Stimulated activated CD4-positive, alpha-beta T cell treated with anti-CD3 and anti-CD28 coated beads, Interleukin-4, amount 100 ng/mL, for 48 hours (primary cell): Measurements from ENCODE around the gene TPSAB1.
"Not testable (repeated sequence)": the region's sequence is repeated elsewhere in the genome, so short reads cannot be mapped to it uniquely, and the experiment has no call there.

Experiments used
- DNase-seq, 2 donors: peaks; one replicate each; pipeline ENCODE4 v3.0.0-alpha.2; 2020; ENCODE audit warnings: low read depth in 2 of 2

TPSAB1 gene

DNA sequence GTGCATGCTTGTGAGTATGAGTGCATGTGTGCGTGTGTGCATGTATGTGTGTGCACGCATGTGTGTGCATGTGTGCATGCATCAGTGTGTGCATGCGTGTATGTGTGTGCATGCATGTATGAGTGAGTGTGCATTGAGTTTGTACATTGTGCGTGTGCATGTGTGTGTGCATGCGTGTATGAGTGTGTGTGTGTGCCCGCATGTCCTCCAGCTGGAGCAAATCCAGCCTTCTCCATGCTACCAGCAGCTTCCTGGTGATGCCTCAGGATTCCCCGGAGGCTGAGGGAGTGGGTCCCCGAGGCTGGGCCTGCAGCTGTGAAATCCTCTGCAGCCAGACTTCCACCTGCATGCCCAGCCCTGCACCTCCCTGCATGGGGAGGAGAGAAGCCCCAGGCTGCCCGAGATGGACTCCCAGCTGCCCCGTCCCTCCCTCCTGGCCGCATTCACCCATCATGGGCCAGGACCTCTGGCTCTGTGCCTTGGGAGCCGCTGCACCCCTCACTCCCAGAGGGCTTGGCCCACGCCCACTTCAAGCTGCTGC is 24.7 kb downstream of the TPSAB1 start:
- no peak for DNase-seq

DNA sequence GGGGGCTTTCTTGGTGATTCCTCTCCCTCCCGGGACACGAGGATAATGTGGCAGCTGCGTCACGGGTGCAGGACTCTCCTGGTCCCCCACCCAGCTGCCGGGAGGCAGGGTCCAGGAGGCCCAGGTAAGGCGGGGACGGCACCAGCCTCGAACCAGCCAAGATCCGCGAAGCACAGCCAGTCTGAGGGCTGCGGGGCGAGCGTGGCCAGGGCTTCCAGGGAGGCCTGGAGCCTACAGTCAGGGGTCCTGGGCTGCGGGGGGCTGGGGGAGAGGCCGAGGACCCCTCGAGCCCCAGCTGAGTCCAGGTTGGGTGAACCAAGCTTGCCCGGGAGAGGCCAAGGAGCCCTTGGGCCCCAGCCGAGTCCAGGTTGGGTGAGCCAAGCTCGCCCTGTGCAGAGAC is 25.3 kb downstream of the TPSAB1 start:
- no peak for DNase-seq

DNA sequence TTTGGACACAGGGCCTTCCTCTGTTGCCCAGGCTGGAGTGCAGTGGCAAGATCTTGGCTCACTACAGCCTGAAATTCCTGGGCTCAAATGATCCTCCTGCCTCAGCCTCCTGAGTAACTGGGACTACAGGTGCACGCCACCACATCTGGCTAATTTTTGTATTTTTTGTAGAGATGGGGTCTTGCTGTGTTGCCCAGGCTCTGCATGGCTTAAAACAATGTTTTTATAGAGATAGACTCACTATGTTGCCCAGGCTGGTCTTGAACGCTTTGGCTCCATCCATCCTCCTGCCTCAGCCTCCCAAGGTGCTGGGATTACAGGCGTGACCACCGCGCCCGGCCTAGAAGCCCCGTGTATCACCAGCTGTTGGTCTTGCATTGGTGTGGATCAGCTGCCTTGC is 28.9 kb downstream of the TPSAB1 start:
- DNase-seq: not testable (repeated sequence)

DNA sequence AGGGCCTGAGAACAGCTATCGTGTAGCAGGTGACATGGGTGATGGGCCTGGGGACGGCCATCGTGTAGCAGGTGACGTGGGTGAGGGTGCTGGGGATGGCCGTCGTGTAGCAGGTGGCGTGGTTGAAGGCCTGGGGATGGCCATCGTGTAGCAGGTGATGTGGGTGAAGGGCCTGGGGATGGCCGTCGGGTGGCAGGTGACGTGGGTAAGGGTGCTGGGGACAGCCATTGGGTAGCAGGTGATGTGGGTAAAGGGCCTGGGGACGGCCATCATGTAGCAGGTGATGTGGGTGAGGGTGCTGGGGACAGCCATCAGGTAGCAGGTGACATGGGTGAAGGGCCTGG is 30.8 kb downstream of the TPSAB1 start:
- no peak for DNase-seq

DNA sequence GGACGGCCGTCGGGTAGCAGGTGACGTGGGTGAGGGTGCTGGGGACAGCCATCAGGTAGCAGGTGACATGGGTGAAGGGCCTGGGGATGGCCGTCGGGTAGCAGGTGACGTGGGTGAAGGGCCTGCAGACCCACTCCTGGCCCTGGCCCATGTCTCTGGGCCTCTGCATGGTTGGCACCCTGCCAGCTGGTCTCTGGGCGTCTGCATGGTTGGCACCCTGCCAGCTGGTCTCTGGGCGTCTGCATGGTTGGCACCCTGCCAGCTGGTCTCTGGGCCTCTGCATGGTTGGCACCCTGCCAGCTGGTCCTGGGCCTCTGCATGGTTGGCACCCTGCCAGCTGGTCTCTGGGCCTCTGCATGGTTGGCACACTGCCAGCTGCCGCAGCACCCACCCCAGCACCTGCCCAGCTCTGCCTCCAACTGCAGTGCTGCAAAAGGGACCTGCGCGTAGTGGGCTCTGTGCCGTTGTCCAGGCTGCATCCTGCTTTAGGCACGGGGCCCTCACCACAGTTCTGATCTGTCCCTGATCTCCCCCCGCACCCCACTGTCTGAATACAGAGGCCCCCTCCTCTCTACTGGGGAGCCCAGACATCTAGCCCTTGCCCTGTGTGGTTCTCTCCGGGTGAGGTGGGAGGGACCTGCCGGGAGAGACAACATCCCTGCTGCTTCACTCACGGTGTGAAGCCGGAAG is 31.4 kb downstream of the TPSAB1 start:
- DNase-seq: not testable (repeated sequence)

DNA sequence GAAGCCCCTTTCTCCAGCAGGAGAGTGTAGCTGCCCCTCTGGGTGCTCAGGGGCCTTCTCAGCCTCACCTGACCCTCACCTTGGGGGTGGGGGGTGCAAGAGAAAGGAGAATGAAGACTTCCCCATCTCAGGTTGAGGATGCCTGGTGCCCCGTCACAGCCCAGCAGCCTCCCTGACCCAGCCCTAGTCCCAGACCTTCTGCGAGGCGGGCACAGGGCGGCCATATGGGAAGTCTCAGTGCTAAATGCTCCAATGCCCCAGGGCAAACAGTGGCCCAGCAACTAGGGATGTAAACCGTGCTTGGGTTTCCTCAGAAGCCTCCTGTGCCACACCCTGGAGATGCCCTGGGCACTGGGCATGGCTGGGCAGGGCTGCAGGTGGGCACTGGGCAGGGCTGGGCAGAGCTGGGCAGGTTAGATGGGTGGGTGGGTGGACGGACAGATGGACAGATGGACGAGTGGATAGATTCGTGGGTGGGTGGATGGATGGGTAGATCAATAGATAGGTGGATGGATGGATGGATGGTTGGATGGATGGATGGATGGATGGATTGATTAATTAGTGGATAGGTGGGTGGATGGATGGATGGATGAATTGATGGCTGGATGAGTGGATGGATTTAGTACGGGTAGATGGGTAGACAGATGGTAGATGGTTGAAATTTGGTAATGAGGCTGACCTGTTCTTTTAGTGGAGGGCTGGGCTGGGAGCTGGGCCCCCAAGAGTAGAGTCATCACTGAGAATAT is 32.1 kb downstream of the TPSAB1 start:
- no peak for DNase-seq

DNA sequence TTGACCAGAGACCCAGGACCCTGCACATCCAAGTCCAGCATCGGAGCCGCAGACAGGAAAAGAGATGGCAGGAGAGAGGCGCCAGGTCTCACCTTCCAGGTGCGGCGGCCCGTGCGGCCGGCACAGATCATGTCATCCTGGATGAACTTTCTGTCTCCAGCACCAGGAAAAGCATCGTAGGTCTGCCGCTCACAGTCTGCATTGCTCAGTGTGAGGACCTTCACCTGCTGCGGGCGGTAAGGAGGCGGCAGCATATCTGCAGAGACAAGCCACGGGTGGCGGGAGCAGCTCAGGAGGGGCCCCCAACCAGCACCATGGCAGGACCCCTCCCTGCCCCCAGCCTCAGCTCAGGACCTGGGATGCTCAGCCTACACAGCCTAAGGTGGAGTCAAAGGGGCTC is 33.3 kb downstream of the TPSAB1 start:
- DNase-seq: no peak

DNA sequence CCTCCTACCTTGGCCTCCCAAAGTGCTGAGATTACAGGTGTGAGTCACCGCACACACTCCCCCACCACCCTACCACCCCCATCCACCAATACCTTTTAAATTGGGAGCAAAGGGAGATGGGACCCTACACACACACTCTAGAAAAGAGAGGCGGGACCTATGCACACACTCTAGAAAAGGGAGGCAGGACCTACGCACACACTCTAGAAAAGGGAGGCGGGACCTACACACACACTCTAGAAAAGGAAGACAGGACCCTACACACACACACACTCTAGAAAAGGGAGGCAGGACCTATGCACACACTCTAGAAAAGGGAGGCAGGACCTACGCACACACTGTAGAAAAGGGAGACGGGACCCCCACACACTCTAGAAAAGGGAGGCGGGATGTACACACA is 34.3 kb downstream of the TPSAB1 start:
- DNase-seq: no peak

DNA sequence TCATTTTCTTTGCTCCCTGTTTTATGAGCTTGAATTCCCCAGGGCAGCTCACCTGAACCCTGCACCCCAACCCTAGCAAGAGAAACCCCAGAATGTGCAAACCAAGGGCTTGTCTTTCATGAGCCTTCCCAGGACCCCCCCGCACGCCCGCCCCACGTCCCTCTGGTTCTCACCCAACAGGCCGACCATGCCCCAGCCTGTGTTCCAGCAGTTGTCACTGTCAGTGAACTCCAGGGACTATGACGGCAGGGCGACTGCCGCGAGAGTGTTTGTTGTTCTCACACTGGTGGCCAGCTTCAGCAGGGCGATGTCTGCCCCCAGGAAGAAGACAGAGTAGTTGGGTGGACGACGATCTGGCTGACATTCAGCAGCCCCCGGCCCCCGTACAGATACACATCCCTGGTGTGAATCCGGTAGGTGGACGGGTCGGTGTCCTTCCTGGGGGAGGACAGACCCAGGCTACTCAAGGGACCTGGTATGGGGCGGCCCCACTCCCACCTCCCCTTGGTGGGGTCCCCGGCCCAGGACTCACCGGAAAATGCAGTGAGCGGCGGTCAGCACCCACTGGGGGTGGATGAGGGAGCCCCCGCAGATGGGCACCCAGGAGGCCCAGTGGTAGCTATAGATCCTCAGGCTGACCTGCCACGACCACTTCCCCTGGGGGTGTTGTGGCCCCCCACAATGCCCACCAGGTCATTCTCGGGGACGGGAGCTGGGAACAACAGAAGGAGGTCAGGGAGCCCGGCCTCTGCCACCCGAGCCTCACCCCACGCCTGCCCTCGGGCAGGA is 35.5 kb downstream of the TPSAB1 start:
- DNase-seq: no peak

DNA sequence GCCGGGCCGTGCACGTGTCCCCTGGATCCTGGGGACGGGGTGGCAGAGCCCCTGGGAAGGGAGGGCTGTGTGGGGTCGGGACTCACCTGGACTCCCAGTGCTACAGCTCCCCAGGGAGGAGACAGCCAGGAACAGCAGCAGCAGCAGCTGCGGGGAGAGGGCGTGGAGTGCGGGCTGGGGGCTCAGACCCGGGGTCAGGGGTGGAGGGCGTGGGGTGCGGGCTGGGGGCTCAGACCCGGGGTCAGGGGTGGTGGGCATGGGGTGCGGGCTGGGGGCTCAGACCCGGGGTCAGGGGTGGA is 36.0 kb downstream of the TPSAB1 start:
- no peak for DNase-seq

DNA sequence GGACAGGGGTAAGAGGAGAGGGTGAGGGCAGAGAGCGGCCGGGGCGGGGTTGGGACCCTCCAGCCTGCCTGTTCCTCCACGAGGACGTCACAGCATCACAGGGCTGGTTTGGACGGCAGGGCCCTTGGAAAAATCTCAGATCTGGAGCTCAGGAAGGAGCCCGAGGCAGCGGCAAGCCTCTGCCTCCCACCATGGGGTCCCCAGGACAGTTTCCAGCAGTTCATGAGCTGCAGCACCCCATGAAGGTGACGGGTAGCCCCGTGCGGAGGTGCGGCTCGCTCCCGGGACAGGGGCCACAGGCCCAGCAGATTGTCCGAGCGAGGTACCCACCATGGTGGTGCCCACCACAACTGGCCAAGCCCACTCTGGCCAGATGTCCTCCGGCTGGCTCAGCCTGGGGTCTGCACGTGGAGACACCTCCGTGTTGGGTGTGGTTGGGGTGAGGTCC is 36.7 kb downstream of the TPSAB1 start:
- DNase-seq: no peak

DNA sequence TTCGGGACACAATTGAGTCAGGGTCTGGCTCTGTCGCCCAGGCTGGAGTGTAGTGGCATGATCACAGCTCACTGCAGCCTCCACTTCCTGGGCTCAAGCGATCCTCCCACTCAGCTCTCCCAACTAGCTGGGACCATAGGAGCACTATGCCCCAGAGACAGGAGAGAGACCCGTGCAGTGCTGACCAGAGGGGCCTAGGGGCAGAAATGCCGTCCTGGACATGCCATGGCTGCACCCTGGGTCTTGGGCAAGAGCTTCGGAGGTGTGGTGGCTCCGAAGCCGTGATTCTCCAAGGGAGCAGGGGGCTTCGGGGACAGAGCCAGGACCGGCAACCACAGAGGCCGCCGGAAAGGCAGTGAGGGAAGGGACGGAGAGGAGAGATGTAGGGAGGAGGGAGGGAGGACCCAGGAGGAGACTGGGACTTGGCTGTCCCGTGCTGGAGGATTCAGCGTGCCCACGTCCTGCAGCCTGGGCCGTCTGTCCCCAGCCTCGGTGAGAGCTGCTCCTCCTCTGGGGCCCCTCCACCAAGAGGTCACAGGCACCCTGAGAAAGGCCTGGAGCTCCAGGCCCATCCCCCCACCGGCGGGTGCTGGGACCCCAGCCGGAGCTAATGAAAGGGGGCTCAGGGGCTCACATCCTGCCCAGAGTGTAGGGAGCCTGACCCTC is 37.2 kb downstream of the TPSAB1 start:
- DNase-seq: no peak

DNA sequence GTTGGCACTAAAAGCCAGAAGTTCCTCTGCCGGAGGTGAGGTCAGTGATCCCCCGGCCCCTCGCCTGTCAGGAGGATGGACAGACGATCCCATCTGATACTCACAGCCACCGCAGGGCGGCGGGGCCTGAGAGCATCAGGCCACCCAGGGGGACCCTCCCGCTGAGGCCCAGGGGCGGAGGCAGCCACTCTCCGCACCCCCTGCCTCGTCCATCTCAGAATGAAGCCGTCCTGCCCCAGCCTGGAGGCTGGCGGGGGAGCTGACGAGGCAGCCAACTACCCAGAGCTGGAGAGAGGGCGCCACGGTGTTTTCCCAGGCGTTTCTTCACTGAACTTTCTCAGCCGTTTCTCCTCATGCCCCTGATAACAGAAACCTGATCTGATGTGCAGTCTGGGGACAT is 38.0 kb downstream of the TPSAB1 start:
- no peak for DNase-seq

DNA sequence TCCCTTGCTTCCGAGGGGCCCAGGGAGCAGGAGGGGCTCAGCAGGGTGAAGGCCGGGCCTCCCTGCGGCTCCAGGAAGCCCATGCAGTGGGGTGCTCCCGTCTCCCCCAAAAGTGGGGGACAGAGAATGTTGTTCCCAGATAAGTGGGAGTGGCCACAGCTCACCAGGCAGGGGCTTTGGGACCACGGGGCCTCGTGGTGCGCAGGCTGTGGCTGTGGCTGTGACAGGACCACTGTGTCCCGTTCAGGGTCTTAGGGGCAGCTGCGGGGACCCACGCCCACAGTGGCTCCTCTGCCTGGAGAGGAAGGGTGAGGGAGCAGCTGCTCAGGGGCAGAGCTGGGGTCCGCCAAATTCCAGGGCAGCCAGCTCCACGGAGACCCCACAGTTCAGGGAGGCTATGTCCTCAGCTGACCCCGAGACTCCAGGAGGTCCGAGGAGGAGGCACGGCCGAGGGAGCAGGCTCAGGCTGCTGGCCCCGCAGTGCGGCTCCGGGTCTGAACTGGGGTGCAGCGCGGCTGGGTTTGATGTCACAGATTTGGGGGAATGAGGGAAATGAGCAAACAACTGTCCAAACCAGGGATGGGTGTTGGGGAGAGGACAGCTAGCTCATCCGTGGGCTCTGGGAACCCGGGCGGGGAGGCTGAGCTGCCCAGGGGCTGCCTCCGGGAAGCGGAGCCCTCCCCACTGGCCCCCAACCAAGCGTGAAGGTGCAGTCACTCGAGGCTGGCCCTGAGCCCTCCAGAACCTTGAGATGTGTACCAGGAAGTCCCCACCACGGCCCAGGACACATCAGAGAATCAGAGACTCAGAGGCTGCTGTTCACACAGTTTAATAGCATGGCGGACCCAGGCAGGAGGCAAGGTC is 38.8 kb downstream of the TPSAB1 start:
- no peak for DNase-seq

DNA sequence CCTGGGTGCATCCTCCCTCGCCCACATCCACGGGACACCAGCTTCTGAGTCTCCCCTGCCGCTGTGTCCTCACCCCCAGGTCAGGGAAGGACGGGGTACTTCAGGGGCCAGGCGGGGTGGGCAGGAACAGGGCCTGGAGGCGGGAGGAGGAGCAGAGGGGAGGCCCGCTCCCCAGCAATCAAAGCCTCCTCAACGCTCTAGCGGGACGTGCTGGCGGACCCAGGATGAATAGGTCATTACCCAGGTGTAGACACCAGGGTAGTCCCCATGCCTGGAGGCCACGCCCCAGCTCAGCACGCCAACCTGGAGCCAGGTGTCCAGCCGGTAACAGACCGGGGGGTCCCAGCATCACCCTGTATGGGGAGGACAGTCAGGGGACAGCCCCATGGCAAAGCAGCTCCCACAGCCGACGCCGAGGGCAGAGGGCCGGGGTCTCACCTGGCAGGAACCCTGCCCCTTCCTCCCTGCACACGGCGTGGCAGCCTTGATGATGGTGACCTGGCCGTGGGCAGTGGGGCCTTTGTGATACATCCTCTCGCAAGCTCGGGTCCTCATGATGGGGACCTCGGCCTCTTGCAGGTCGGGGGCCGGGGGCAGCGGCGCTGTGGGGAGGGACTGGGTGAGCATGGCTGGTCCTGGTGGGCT is 39.6 kb downstream of the TPSAB1 start:
- DNase-seq: no peak

DNA sequence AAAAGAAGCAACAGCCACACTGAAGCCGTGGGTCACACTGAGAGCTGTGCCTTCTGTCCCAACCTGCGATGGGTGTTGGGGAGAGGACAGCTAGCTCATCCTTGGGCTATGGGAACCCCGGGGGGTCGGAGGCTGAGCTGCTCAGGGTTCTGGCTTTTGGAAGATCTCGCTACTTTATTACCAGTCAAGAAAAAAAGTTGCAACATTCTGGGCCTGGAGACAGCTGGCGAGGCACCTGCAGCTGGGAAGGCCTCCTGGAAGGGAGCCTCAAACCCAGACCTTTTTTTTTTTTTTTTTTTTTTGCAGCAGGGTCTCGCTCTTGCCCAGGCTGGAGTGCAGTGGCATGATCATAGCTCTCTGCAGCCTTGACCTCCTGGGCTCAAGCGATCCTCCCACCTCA is 40.3 kb downstream of the TPSAB1 start:
- DNase-seq: no peak

DNA sequence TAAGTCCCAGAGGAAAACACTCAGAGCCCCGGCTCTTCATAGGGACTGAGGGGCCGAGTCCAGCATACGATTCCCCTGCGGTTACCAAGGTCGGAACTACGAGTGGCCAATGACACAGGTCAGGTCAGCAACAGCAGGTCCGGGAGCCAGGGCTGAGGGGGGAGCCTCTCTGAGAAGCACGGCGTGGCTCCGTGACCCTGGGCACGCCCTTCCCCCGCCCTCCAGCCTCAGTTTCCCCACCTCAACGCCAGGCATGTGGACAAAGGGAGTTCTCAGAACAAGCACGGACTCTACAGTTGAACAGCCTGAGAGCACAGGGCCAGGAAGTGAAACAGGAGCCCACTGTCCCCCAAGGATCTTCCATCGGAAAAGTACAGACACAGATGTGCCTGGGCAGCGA is 41.0 kb downstream of the TPSAB1 start:
- no peak for DNase-seq

DNA sequence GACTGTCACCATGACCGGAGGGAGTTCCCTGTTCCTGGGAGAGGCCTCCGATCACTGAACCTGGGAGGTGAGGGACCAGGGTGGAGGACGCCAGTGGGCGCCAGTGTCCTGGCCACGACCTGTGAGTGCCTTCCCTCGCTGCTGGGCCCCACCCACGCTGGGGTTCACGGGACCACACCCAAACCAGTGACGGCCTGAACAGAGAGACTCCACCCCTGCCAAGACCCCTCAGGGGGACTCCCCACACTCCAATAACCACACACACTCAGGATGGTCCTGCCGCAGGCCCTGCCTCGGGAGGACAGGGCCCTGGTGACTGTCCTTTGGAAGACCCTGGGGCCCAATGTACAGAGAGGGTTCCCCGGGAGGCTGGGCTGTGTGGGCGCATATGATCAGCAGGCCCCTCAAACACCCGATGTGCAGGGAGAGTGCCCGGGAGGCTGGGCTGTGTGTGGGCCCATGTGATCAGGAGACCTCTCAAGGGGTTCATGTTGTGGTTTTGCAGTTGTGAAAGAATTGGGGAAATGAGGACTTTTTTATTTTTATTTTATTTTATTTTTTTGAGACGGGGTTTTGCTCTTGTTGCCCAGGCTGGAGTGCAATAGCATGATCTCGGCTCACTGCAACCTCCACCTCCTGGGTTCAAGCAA is 41.9 kb downstream of the TPSAB1 start:
- DNase-seq: no peak

DNA sequence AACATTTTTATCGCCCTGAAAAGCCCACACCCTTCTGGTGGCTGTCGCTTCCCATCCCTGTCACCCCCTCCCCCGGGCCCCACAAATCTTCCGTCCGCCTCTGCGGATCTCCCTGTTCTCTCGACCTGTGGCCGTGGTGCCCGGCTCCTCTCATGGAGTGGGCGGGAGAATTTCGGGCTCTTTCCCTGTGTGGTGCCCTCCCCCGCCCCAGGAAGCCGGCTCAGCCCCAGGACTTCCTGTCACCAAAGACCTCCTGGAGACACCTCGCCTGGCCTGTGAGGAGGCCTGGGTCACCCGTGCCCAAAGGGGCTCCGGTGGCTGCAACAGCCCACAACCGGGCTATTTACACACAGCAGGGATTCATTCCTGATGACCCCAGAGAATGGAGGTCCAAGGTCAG is 42.8 kb downstream of the TPSAB1 start:
- DNase-seq: no peak

DNA sequence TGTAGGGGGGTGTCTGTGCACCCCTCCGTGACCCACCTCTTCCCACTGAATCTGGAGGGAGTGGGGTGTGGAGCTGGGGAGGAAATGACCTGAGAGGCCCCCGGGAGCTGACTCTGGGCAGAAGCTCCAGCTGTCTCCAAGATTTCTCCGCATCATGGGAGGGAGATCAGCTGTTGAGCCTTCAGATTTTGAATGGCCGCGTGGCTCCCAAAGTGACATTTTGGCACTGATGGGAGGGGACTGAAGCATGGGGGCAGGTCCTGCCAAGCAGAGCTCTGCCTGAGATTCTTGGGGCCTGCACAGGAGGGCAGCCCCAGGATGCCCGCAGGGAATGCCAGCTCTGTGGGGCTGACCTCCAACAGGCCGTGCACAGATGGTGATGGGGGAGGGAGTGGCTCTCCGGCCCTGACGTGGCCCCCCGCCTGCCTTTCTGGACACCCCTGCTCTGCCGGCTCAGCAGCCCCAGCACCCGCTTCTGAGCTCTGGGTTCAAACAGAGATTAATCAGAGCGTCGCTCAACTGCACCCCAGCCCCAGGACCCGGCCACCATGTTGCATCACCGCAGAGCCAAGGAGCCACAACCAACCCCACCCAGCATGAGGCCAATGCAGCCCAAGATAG is 43.6 kb downstream of the TPSAB1 start:
- DNase-seq: no peak
